ENCODE data around the gene PLD4.

DNA sequence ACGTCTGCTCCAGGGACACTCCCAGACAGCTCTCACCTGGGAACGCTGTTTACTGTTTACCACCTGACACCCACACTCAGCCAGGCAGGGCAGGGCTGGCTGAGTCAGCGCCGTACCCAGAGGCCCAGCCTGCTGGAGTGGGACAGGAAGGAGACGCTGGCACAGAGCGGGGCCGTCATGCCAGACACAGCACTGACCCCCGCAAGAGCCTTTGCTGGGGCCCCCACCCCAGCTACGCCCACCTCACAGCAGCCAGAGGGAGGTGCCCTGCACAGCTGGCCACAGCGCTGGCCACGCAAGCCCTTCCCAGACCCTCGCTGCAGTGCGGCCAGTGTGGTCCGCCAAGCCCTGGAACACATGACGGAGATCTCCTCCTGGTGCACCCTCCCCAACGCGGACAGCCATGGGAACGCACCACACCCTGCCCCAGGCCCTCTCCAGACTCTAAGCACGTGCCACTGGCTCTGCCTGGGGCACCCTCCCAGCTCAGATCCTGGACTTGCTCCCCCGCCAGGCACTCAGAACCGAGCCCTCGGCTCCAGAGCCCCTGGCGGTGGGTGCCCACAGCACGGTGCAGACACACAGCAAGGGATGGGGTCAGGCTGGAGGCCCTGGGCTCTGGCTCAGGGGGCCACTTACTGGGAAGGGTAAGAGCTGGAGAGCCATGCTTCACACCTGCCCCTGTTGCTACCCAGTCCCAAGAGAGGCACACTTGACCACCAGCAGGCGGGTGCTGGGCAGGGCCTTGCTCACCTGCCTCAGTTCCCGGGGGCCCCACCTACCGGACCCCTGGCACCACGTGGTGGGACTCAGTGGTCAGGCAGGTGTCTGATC is 47.8 kb downstream of the PLD4 start:
- no peak for TF ChIP-seq CTCF (IDR thresholded peaks at IDR 0.05; ENCODE audit: low read length)
- TF ChIP-seq EZH2 (IDR thresholded peaks at IDR 0.05; ENCODE audit: borderline replicate concordance, low read length), result no peak

All from OCI-LY1 (cell line).